GM19467 (cell line): Measurements from ENCODE around the gene TTC33.
A peak's percentile ranks its signal among the peaks of the same experiment; 100 is the strongest.
"Not testable (repeated sequence)": the region's sequence is repeated elsewhere in the genome, so short reads cannot be mapped to it uniquely, and the experiment has no call there.

Experiments
- ATAC-seq: cut with Tn5 transposase; IDR thresholded peaks from one replicate; pipeline ENCODE4 v1.9.1; 2021; ENCODE audit warnings: mild to moderate bottlenecking, moderate library complexity; ENCODE audit not compliant: unreplicated experiment

TTC33 gene

GRCh38 chr5:40720069-40720468, 35.7 kb downstream of the TTC33 start:
- ATAC-seq, result no peak

- no peak for ATAC-seq
These were observed 38.5 kb downstream of the TTC33 start for GRCh38 chr5:40717281-40717680.

GRCh38 chr5:40716590-40716989, 39.2 kb downstream of the TTC33 start:
- no peak for ATAC-seq

- no peak for ATAC-seq
These were observed 39.8 kb downstream of the TTC33 start for GRCh38 chr5:40716000-40716399.

- no peak for ATAC-seq
These were observed 41.8 kb downstream of the TTC33 start for GRCh38 chr5:40714001-40714400.

GRCh38 chr5:40710575-40710974, 45.2 kb downstream of the TTC33 start:
- ATAC-seq, result not testable (repeated sequence)

GRCh38 chr5:40705484-40705883, 50.3 kb downstream of the TTC33 start:
- not testable (repeated sequence) for ATAC-seq

GRCh38 chr5:40702027-40702426, 53.7 kb downstream of the TTC33 start:
- not testable (repeated sequence) for ATAC-seq

GRCh38 chr5:40700116-40700782, 55.5 kb downstream of the TTC33 start:
- no peak for ATAC-seq

- no peak for ATAC-seq
These were observed 61.3 kb downstream of the TTC33 start for GRCh38 chr5:40694433-40694832.

GRCh38 chr5:40691894-40692293, 63.9 kb downstream of the TTC33 start:
- ATAC-seq, result no peak

- no peak for ATAC-seq
These were observed 65.5 kb downstream of the TTC33 start for GRCh38 chr5:40690267-40690666.

- ATAC-seq, result no peak
These were observed 66.3 kb downstream of the TTC33 start for GRCh38 chr5:40689438-40689837.

GRCh38 chr5:40688996-40689395, 66.8 kb downstream of the TTC33 start:
- ATAC-seq, result no peak

- ATAC-seq, result peak; percentile 93
These were observed 67.5 kb downstream of the TTC33 start for GRCh38 chr5:40688127-40688761.

- ATAC-seq, result no peak
These were observed 68.4 kb downstream of the TTC33 start for GRCh38 chr5:40687321-40687720.

- ATAC-seq, result no peak
These were observed 69.7 kb downstream of the TTC33 start for GRCh38 chr5:40685976-40686486.

- no peak for ATAC-seq
These were observed 70.6 kb downstream of the TTC33 start for GRCh38 chr5:40685193-40685592.

- no peak for ATAC-seq
These were observed 72.5 kb downstream of the TTC33 start for GRCh38 chr5:40683305-40683704.

GRCh38 chr5:40682154-40683017, 73.4 kb downstream of the TTC33 start:
- ATAC-seq, result no peak

- ATAC-seq, result no peak
These were observed 74.2 kb downstream of the TTC33 start for GRCh38 chr5:40681363-40682153.
